ENCODE results near the gene TMEM182.

- TF ChIP-seq CTCF (IDR thresholded peaks at IDR 0.05 in 4 of 5, conservative IDR thresholded peaks at IDR 0.05 in 1 of 5) (no peak), POLR2A (IDR thresholded peaks at IDR 0.05) (no peak)
These were observed 8.7 kb downstream of the TMEM182 start for GRCh38 chr2:102770506-102770905.

Measured in gastrocnemius medialis (tissue), 4 donors.